Skin epidermis (tissue), 12 donors: Measurements from ENCODE around the gene AP1G1.

Experiments used
- H3K27ac ChIP-seq, 21 experiments: fragments of 200-600 bp; sonication (generic) in 11 of 21; one replicate each; pipeline ENCODE4 v1.5.0; 2020; ENCODE audit warnings: mild to moderate bottlenecking in 3 of 21, inconsistent platforms in 2 of 21, moderate library complexity in 2 of 21
- H3K4me3 ChIP-seq, 7 experiments: fragments of 200-600 bp; sonication (generic) in 2 of 7; one replicate each; pipeline ENCODE4 v1.5.0; 2020; ENCODE audit warnings: inconsistent platforms in 2 of 7, mild to moderate bottlenecking in 2 of 7, moderate library complexity in 1 of 7

The AP1G1 gene

DNA sequence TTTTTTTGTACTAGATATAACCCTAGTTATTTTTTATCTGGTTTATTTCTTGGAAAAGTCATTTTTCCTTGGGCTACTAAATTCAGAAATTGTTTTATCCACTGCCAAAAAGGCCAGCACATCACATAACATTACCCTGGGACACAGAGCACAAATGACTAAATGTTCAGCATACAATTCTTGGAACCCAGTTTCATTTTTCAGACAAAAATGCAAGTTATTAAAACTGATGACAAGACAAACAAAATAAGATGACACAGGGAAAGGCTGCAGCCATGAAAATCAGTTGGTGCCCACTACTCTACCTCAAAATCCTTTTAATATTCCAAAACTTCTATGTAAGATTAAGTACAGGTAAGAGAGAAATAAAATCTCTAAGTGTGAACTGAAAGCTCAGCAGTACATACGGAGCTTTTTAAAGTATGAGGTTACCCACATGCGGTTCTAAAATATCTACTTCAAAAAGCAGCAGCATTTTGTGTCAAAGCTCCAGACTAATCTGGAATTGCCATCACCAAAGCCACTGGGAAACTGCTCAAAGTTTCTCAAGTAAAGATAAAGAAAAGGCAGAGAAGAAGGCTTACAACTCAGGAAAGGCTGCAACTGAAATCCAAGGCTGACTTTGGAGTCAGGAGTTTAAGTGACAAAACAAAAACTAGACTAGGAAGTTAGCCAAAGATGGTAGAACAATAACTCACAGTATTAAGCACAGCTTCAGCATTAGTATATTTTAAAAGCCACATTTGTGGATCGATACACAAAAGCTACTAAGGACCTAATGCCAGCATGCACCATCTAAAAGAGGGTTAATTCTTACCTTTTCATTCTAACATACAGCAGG is 41.4 kb downstream of the AP1G1 start:
- H3K4me3 ChIP-seq: no peak overlapping the region
- H3K27ac ChIP-seq: peak overlapping the region in 3 of 21 experiments; percentile 1 to 27 (median 21)

DNA sequence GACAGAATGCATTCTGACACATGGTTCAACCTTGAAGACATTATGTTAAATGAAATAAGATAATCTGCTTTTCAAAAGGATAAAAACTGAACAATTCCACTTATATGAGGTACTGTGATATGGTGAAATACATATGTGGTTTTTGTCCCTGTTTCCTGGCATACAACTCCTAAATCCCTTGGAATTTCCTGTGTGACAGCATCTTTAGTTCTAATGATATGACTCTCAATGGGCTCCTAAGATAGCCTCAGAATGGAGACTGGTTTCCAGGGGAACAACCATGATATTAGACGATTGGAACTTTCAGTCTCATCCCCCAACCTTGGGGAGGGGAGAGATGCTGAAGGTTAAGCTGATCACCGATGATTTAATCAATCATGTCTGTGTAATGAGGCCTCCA is 46.4 kb downstream of the AP1G1 start:
- no peak overlapping the region for H3K27ac ChIP-seq
- no peak overlapping the region for H3K4me3 ChIP-seq

- Histone ChIP-seq H3K4me3 (no peak overlapping the region), H3K27ac (no peak overlapping the region)
Measured at GRCh38 chr16:71761097-71761496, 47.5 kb downstream of the AP1G1 start.

DNA sequence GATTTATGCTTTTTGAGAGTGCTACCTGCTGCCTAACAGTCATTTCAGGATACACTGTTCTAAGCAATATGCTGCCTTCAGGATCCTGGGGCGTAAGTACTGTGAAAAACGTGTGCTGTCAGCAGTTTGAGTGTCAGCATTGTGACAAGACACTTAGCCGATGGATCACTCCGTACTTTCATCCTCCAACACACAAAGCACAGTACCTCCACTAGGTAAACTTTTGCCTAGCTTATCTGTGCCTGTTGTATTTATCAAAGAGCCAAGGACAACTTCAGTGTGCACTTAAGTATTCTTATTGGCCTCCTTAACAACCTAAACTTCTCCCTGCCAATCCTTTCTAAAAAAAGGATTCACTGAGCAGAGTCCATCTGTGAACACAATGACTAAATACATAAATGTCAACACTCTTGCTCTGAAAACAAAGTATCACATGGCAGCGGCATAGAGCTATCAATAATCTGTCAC is 50.3 kb downstream of the AP1G1 start:
- H3K27ac ChIP-seq: no peak overlapping the region
- no peak overlapping the region for H3K4me3 ChIP-seq

DNA sequence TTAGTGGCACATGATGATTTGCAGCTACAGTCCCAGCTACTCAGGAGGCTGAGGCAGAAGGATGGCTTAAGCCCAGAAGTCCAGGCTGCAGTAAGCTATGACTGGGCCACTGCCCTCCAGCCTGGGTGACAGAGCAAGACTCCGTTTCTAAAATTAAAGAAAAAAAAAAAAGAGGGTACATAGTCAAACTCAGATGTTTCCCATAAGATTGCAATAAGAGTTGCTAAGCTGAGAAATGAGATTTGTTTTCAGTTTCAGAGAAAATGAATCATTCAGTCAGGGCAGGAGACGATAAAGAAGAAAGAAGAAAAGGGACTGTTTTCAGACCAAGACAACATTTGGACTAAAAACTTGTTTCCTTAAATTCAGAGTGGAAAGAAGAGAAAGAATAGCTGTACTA is 54.0 kb downstream of the AP1G1 start:
- no peak overlapping the region for H3K27ac ChIP-seq
- H3K4me3 ChIP-seq: no peak overlapping the region

GRCh38 chr16:71754108-71754507 is 54.5 kb downstream of the AP1G1 start:
- Histone ChIP-seq H3K27ac (no peak overlapping the region), H3K4me3 (no peak overlapping the region)

GRCh38 chr16:71748226-71748625 is 60.4 kb downstream of the AP1G1 start:
- Histone ChIP-seq H3K27ac (no peak overlapping the region), H3K4me3 (no peak overlapping the region)

- H3K4me3 ChIP-seq: no peak overlapping the region
- H3K27ac ChIP-seq: no peak overlapping the region
Measured at GRCh38 chr16:71746442-71747046, 62.1 kb downstream of the AP1G1 start.

GRCh38 chr16:71738855-71739254 is 69.8 kb downstream of the AP1G1 start:
- Histone ChIP-seq H3K27ac (no peak overlapping the region), H3K4me3 (no peak overlapping the region)

DNA sequence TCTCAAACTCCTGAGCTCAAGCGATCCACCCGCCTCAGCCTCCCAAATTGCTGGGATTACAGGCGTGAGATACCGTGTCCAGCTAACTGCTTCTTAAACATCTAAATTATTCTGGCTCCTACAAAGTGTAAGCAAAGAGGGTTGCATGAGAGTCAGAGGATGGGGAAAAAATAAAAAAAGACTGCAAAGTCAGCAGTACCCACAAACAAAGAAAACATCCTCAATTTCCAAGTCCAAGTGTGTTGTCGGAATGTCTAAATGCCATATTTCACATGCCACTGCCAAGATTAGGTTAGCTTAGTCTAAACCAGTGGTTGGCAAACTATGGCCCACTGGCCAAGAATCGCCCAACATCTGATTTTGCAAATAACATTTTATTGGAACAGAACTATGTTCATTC is 71.1 kb downstream of the AP1G1 start:
- H3K4me3 ChIP-seq: no peak overlapping the region
- no peak overlapping the region for H3K27ac ChIP-seq

- Histone ChIP-seq H3K4me3 (no peak overlapping the region), H3K27ac (no peak overlapping the region)
Measured at GRCh38 chr16:71734511-71734910, 74.1 kb downstream of the AP1G1 start.

- no peak overlapping the region for H3K27ac ChIP-seq
- no peak overlapping the region for H3K4me3 ChIP-seq
Measured at GRCh38 chr16:71732587-71732986, 76.0 kb downstream of the AP1G1 start.

- peak overlapping the region in 2 of 21 experiments; percentile 18 to 42 for H3K27ac ChIP-seq
Measured at GRCh38 chr16:71727551-71728324, 80.9 kb downstream of the AP1G1 start.

DNA sequence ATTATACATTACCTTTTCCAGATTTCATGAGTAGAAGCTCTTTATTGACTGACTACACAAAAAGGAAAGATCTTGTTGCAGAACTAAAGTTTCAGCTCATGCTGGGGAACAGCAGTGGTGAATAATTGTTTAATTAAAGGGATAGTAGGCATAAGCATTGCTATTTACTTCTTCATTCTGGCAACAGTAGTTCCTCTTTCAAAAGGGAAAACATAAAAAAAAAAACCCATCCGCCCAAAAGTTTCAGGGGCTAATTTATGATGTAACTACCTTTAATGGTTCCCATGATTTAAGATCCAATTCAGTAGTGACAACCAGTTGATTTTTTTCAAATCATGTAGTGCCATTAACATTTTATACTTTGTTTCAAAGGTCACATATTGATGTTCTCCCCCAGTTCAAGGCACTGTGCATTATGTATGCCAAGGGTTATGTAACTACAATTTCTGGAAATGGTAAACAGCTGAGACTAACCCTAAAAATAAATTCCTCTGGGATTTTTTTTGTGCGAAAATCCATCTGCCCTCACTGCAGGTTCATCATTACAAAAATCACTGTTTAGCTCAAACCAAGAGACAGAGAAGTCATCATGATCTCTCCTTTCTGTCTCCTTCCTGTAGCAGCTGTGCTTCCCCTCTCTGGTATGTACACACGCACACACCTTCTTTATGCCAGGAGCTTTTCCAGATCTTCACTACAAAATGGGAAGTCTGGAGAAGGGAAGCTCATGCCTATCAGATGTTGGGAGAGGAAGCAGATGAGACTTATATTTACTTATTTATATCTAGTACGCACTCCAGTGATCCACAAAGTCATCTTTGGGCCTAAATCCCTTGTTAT is 81.9 kb downstream of the AP1G1 start:
- Histone ChIP-seq H3K4me3 (no peak overlapping the region), H3K27ac (peak overlapping the region in 5 of 21 experiments; percentile 17 to 49 (median 27))

More at GRCh38 chr16:71727551-71728324, 80.9 kb downstream of the AP1G1 start:
- H3K4me3 ChIP-seq: no peak overlapping the region

DNA sequence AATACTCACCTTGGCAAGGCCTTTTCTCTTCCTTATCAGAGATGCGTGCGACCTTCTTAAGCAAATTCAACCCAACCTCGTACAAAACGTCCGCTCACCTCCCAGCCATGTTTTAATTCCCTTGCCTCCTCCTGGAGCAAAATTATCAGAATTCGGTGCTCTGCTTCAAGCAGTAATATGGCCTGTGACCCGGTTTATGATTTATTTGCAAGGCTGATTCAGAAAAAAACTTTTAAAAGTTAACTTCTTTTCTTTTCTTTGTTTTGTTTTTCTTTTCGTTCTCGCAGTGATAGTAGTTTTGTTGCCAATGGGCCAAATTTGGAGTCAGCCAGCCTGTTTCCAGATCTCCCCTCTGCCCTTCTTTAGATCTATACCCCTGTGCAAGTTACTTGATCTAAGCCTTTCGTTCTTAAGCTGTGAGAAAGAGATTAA is 84.3 kb downstream of the AP1G1 start, which contains the start of gene PHLPP2:
Gene PHLPP2 (minus strand): TSS at position 382 of the 432 bp plus-strand sequence. CDS start 9,906 bp downstream, outside the sequence.
- Histone ChIP-seq H3K4me3 (peak within 1 kb of the TSS; percentile 56 to 93 (median 84)), H3K27ac (peak within 1 kb of the TSS in 19 of 21 experiments; percentile 32 to 94 (median 81))

- H3K4me3 ChIP-seq: peak overlapping the region; percentile 56 to 93 (median 84)
- peak overlapping the region in 19 of 21 experiments; percentile 32 to 94 (median 81) for H3K27ac ChIP-seq
Measured at GRCh38 chr16:71723537-71724319, 84.9 kb downstream of the AP1G1 start.

DNA sequence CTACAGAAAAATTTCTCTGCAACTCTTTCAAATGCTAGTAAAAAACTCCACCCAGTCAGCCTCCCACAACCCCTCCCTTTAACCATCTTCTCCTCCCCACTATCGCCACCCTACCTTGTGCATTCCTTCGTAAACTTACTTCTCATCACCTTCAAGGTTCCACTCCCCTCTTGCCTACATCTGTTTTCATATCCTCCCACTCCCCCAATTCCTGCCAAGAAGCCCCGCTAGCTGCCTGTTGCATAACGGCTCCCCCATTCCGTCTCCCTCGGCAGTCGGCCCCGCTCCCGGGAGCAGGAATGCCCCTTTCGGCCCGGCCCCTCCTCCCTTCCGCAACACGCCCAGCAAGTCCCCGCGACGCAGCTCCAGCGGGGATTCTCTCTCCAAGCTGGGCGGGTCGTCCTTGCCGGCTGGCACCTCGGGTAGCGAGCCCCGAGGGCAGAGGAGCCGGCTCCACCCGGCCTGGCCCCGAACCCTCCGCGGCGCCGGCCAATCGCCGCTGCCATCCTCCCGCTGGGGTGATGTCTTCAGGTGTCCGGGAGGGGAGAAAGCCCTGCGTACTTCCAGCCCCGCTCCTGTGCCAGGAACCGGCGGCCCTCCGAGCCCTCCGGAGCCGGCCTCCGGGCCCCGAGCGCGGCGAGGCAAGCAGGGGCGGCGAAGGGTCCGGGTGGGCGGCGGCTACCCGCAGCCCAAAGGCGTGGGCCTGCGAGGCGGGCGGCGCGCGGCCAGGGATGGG is 85.7 kb downstream of the AP1G1 start:
- peak overlapping the region; percentile 30 to 94 (median 76) for H3K27ac ChIP-seq
- H3K4me3 ChIP-seq: peak overlapping the region; percentile 56 to 93 (median 84)
